H1 (cell line): ENCODE results near the gene HYLS1. TPM values are rescaled to one million over a fixed set of nuclear protein-coding genes. Genes with fewer than 3 reads are reported as not detected.

Experiments used
- CTCF ChIA-PET: fragments of 300-600 bp; sonication (Branson Sonifier 250); formaldehyde crosslinking; loops from one replicate; lab custom pipeline; 2021; ENCODE audit not compliant: partially characterized antibody; lab: Charles Lee
- POLR2A ChIA-PET: fragments of 300-600 bp; sonication (Branson Sonifier 250); formaldehyde crosslinking; loops from one replicate; lab custom pipeline; 2021; ENCODE audit warnings: inconsistent platforms; ENCODE audit not compliant: partially characterized antibody; lab: Charles Lee
- DNase-seq, 2 experiments: peaks; one replicate each; pipeline versions ENCODE4 v3.0.0 to v3.0.0-alpha.2; 2010 to 2022; ENCODE audit warnings: low spot score in 2 of 2, low read depth in 1 of 2, mixed read lengths in 1 of 2
- FAIRE-seq: peaks from 2 replicates; lab custom pipeline; 2011; peaks lifted over from hg19 to GRCh38; lab: Jason Lieb, UNC
- H2AFZ ChIP-seq: 2 replicates; pipeline ENCODE4 v1.8.1; 2012; ENCODE audit warnings: low read length, inconsistent platforms
- H2AK5ac ChIP-seq: 2 replicates; pipeline ENCODE4 v1.6.1; 2013; ENCODE audit warnings: low read depth, low read length
- H2BK120ac ChIP-seq: replicated peaks from 2 replicates; pipeline ENCODE3; 2013; ENCODE audit warnings: low read depth, low read length, inconsistent platforms
- H2BK12ac ChIP-seq: 2 replicates; pipeline ENCODE4 v1.6.1; 2013; ENCODE audit warnings: low read depth, low read length
- H2BK15ac ChIP-seq: 2 replicates; pipeline ENCODE4 v1.6.1; 2013; ENCODE audit warnings: low read length
- H2BK20ac ChIP-seq: 2 replicates; pipeline ENCODE4 v1.6.1; 2013; ENCODE audit warnings: low read length
- H2BK5ac ChIP-seq: 2 replicates; pipeline ENCODE4 v1.6.1; 2013; ENCODE audit warnings: low read depth, low read length
- H3K14ac ChIP-seq: 2 replicates; pipeline ENCODE4 v1.6.1; 2013; ENCODE audit warnings: inconsistent platforms; ENCODE audit not compliant: insufficient read length
- H3K18ac ChIP-seq: 2 replicates; pipeline ENCODE4 v1.6.1; 2013; ENCODE audit warnings: low read length; ENCODE audit errors: extremely low read depth
- H3K23ac ChIP-seq: 2 replicates; pipeline ENCODE4 v1.6.1; 2013; ENCODE audit warnings: inconsistent platforms; ENCODE audit not compliant: insufficient read length
- H3K23me2 ChIP-seq: 2 replicates; pipeline ENCODE4 v1.6.1; 2013; ENCODE audit warnings: low read depth, low read length
- H3K27ac ChIP-seq: 2 replicates; pipeline ENCODE4 v1.6.1; 2011; ENCODE audit warnings: low read depth, low read length, inconsistent platforms
- H3K27me3 ChIP-seq, 4 experiments: replicated peaks in 1 of 4; 1 replicate in 1 of 4; 2 replicates in 3 of 4; pipeline versions ENCODE4 v1.6.1 to v1.8.1; 2011 to 2013; ENCODE audit warnings: low read length in 3 of 4, mild to moderate bottlenecking in 3 of 4, inconsistent platforms in 2 of 4, mixed read lengths in 2 of 4, moderate library complexity in 1 of 4; ENCODE audit not compliant: control insufficient read depth in 3 of 4, insufficient read depth in 3 of 4; ENCODE audit errors: extremely low read depth in 1 of 4
- H3K36me3 ChIP-seq, 4 experiments: 2 replicates each; pipeline versions ENCODE4 v1.6.1 to v1.8.1; 2011 to 2013; ENCODE audit warnings: mild to moderate bottlenecking in 4 of 4, low read length in 3 of 4, moderate library complexity in 2 of 4, control low read depth in 1 of 4, inconsistent platforms in 1 of 4; ENCODE audit not compliant: insufficient read depth in 4 of 4, control insufficient read depth in 2 of 4
- H3K4ac ChIP-seq: replicated peaks from 2 replicates; pipeline ENCODE3; 2013; ENCODE audit warnings: low read length, low read depth, mixed read lengths, inconsistent platforms; ENCODE audit not compliant: insufficient read length
- H3K4me1 ChIP-seq, 4 experiments: replicated peaks in 1 of 4; 1 replicate in 1 of 4; 2 replicates in 3 of 4; pipeline versions ENCODE4 v1.6.1 to v1.8.1; 2011 to 2013; ENCODE audit warnings: low read length in 3 of 4, inconsistent platforms in 2 of 4, mixed read lengths in 1 of 4; ENCODE audit not compliant: insufficient read depth in 4 of 4, control insufficient read depth in 3 of 4
- H3K4me2 ChIP-seq, 2 experiments: 2 replicates each; pipeline versions ENCODE4 v1.6.1 to v1.8.1; 2011 to 2013; ENCODE audit warnings: low read depth in 2 of 2, low read length in 2 of 2, control low read depth in 1 of 2, inconsistent platforms in 1 of 2, mild to moderate bottlenecking in 1 of 2; ENCODE audit not compliant: insufficient read depth in 1 of 2
- H3K4me3 ChIP-seq, 4 experiments: fragments of 200-600, 300-600 bp in 1 of 4; sonication (generic), shearing (Covaris generic), sonication (Bioruptor Twin) in 1 of 4; 2 replicates each; pipeline versions ENCODE4 v1.5.1 to v1.8.1; 2011 to 2016; ENCODE audit warnings: low read length in 4 of 4, low read depth in 3 of 4, control low read depth in 2 of 4, inconsistent platforms in 2 of 4, mild to moderate bottlenecking in 2 of 4, mixed read lengths in 1 of 4, moderate library complexity in 1 of 4; ENCODE audit not compliant: insufficient read depth in 2 of 4; ENCODE audit errors: extremely low read depth in 1 of 4
- H3K56ac ChIP-seq: replicated peaks from 2 replicates; pipeline ENCODE3; 2013; ENCODE audit warnings: low read depth, mild to moderate bottlenecking, mixed read lengths, low read length, inconsistent platforms; ENCODE audit not compliant: insufficient read length
- H3K79me1 ChIP-seq: 2 replicates; pipeline ENCODE4 v1.6.1; 2013; ENCODE audit warnings: low read depth, low read length, control low read depth
- H3K79me2 ChIP-seq, 2 experiments: 2 replicates each; pipeline versions ENCODE4 v1.6.1 to v1.8.1; 2012 to 2013; ENCODE audit warnings: low read length in 2 of 2, mild to moderate bottlenecking in 2 of 2, inconsistent platforms in 1 of 2; ENCODE audit not compliant: insufficient read depth in 2 of 2, control insufficient read depth in 1 of 2
- H3K9ac ChIP-seq, 4 experiments: replicated peaks in 1 of 4; 1 replicate in 1 of 4; 2 replicates in 3 of 4; pipeline versions ENCODE4 v1.6.1 to v1.8.1; 2011 to 2013; ENCODE audit warnings: low read depth in 3 of 4, low read length in 3 of 4, control low read depth in 2 of 4, mild to moderate bottlenecking in 2 of 4, moderate library complexity in 2 of 4, inconsistent platforms in 1 of 4; ENCODE audit errors: extremely low read depth in 1 of 4
- H3K9me3 ChIP-seq, 2 experiments: 2 replicates each; pipeline versions ENCODE4 v1.6.1 to v1.8.1; 2012 to 2013; ENCODE audit warnings: mild to moderate bottlenecking in 2 of 2, moderate library complexity in 2 of 2, control low read depth in 1 of 2, inconsistent platforms in 1 of 2, low read depth in 1 of 2, low read length in 1 of 2, mixed read lengths in 1 of 2; ENCODE audit not compliant: insufficient read depth in 2 of 2
- H4K20me1 ChIP-seq, 2 experiments: replicated peaks in 1 of 2; 2 replicates each; pipeline versions ENCODE3 to v1.8.1; 2011 to 2013; ENCODE audit warnings: inconsistent platforms in 2 of 2, low read length in 2 of 2, mild to moderate bottlenecking in 1 of 2; ENCODE audit not compliant: insufficient read depth in 2 of 2, control insufficient read depth in 1 of 2
- H4K5ac ChIP-seq: 2 replicates; pipeline ENCODE4 v1.6.1; 2013; ENCODE audit warnings: low read length, low read depth, mixed read lengths, inconsistent platforms; ENCODE audit not compliant: insufficient read length
- H4K8ac ChIP-seq: 2 replicates; pipeline ENCODE4 v1.8.0; 2013; ENCODE audit warnings: mild to moderate bottlenecking, moderate library complexity, low read length, inconsistent platforms; ENCODE audit not compliant: insufficient read depth; ENCODE audit errors: extremely low read depth
- H4K91ac ChIP-seq: replicated peaks from 2 replicates; pipeline ENCODE3; 2013; ENCODE audit warnings: low read length, mixed read lengths, inconsistent platforms; ENCODE audit not compliant: insufficient read length
- CBX5 ChIP-seq: fragments of 300-800, 300-1000 bp; sonication (generic); IDR thresholded peaks from 2 replicates; pipeline ENCODE4 v1.7.1; 2016; ENCODE audit warnings: antibody characterized with exemption, low read length, low read depth
- CHD1 ChIP-seq: IDR thresholded peaks from 2 replicates; pipeline ENCODE4 v1.6.1; 2012; ENCODE audit warnings: low read depth, low read length, improper control_type of control experiment
- CHD2 ChIP-seq: IDR thresholded peaks from 2 replicates; pipeline ENCODE4 v1.6.1; 2012; ENCODE audit warnings: low read length, improper control_type of control experiment
- CREB1 ChIP-seq: IDR thresholded peaks from 2 replicates; pipeline ENCODE4 v1.6.1; 2012; ENCODE audit warnings: inconsistent platforms
- CTBP2 ChIP-seq: IDR thresholded peaks from 2 replicates; pipeline ENCODE4 v1.7.0; 2011; ENCODE audit warnings: borderline replicate concordance, mild to moderate bottlenecking, moderate library complexity, mixed read lengths, low read length; ENCODE audit not compliant: insufficient read depth, insufficient read length
- EGR1 ChIP-seq: IDR thresholded peaks from 2 replicates; pipeline ENCODE4 v1.6.1; 2011; ENCODE audit warnings: low read depth, low read length, borderline replicate concordance
- FOSL1 ChIP-seq: IDR thresholded peaks from 2 replicates; pipeline ENCODE4 v1.6.1; 2011; ENCODE audit warnings: mild to moderate bottlenecking, low read depth, low read length, moderate library complexity; ENCODE audit not compliant: insufficient read depth
- POU5F1 ChIP-seq: IDR thresholded peaks from 2 replicates; pipeline ENCODE4 v1.6.1; 2011; ENCODE audit warnings: low read depth, mild to moderate bottlenecking, low read length, moderate library complexity
- RFX5 ChIP-seq: IDR thresholded peaks from 2 replicates; pipeline ENCODE4 v1.6.1; 2011; ENCODE audit warnings: low read depth, low read length, improper control_type of control experiment, borderline replicate concordance
- SP2 ChIP-seq: IDR thresholded peaks from 2 replicates; pipeline ENCODE4 v1.6.1; 2012; ENCODE audit warnings: mild to moderate bottlenecking, low read length, inconsistent platforms
- SRF ChIP-seq: IDR thresholded peaks from 2 replicates; pipeline ENCODE4 v1.6.1; 2011; ENCODE audit warnings: mild to moderate bottlenecking, low read depth, low read length, moderate library complexity
- TEAD4 ChIP-seq: IDR thresholded peaks from 2 replicates; pipeline ENCODE4 v1.6.1; 2012; ENCODE audit warnings: low read depth, low read length, inconsistent platforms, mixed read lengths
- ZNF274 ChIP-seq: IDR thresholded peaks from 2 replicates; pipeline ENCODE4 v1.7.0; 2012; ENCODE audit warnings: low read length, borderline replicate concordance; ENCODE audit errors: extremely low read depth
- WGBS, 2 experiments: shearing (Covaris generic) in 1 of 2; methylation state at CpG; one replicate each; pipeline versions ENCODE4 v1.1.6 to v1.1.7; 2013 to 2015; ENCODE audit warnings: low lambda C conversion rate in 2 of 2, mixed read lengths in 2 of 2, inconsistent platforms in 1 of 2, low coverage in 1 of 2, missing lambda C conversion rate in 1 of 2; ENCODE audit not compliant: insufficient replicate concordance in 2 of 2, insufficient coverage in 1 of 2, insufficient read length in 1 of 2; ENCODE audit errors: extremely low coverage in 1 of 2, missing lambda C conversion rate in 1 of 2; 5-methylcytosine and 5-hydroxymethylcytosine counted together
- polyA plus RNA-seq, 7 experiments: library from polyadenylated mRNA; depleted of rRNA in 3 of 7; stranded (reverse) in 5 of 7; unstranded in 2 of 7; fragments of >200 nt in 5 of 7; fragments of 200-250 nt in 2 of 7; gene quantifications; 1 replicate in 5 of 7; 2 replicates in 1 of 7; 4 replicates in 1 of 7; pipeline versions ENCODE4 v1.2.1 to v1.2.3, GENCODE V29; 2011 to 2013; ENCODE audit warnings: missing spikeins in 2 of 7, mixed read lengths in 2 of 7
- total RNA-seq: library from RNA; stranded (reverse); fragmentation: NEBNext Ultra II Directional; extraction: Animal tissue kit (Norgen Biotek cat#: 25700); gene quantifications from 2 replicates; pipeline ENCODE4 v1.2.1, GENCODE V29; 2021

HYLS1 gene
- total and polyA plus RNA-seq, 2 of the 8 experiments (the other 6 are each of a cell fraction or from before 2014, with no cell fraction given) = 5.1 to 11.6 TPM

DNA sequence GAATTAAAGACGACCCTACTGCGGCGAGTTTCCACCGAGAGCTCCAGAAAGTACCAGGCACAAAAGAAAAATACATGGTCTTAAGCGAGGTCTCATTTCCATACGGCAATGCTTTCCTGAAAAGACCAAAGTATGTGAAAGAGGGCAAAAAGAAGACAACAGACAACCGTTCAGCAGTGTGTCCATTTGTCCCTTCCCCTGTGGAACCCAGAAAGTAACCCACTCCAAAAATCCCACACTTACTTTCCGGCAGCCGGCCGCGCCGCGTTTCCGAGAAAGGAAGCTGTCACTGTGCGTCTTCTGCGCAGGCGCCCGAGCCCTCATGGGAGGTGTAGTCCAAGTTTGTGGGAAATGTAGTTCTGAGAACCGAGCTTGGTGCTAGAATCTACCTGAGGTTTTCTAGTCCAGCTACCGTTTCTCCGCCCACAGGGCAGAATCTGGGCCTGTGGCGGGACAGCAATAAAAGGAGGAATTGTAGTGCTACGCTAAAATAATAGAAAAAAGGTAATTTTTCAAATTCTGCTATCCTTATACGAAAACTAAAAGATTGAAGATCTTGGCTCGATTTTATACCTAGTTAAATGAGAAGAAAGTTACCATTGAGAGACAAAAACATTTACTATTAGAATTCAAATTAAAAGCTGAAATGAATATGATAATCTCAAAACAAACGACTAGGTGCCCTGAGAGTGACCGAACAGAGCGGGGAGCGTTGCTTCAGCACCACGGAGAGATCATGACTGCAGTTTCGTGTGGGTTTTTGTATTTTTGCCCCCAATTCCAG, 15.7 kb downstream of the HYLS1 start, which contains the start of gene PUS3:
Gene PUS3, minus strand, starts transcription at position 280 of the 784 bp plus-strand sequence. CDS start 6,922 bp downstream, outside the sequence.
- Histone ChIP-seq H3K56ac (no peak within 1 kb of the TSS), H3K4ac (peak within 1 kb of the TSS; percentile 87), H3K9ac (peak within 1 kb of the TSS; percentile 9 to 74 (median 53); a peak in 4 of 7 replicates), H3K9me3 (no peaks in the 10 kb centered on the region), H3K79me2 (peaks cover 0 to 29% of the 10 kb centered on the region in 2 experiments; a peak in 2 of 4 replicates), H2BK12ac (no peak within 1 kb of the TSS), H3K4me1 (peaks cover 0 to 4% (median 0%) of the 10 kb centered on the region in 4 experiments; a peak in 2 of 7 replicates), H4K5ac (peak within 1 kb of the TSS; percentile 72), H4K8ac (no peak within 1 kb of the TSS), H3K4me2 (peak within 1 kb of the TSS; percentile 98 to 99), H3K79me1 (no peaks in the 10 kb centered on the region), H2BK120ac (no peak within 1 kb of the TSS), H3K23me2 (peaks cover 7% of the 10 kb centered on the region), H3K23ac (no peak within 1 kb of the TSS), H3K27ac (no peak within 1 kb of the TSS), H2AK5ac (no peak within 1 kb of the TSS), H2BK5ac (no peak within 1 kb of the TSS), H2BK15ac (no peak within 1 kb of the TSS), H4K91ac (peak within 1 kb of the TSS; percentile 87), H2AFZ (peak within 1 kb of the TSS; percentile 89), H3K36me3 (peaks cover 0 to 22% (median 8%) of the 10 kb centered on the region in 4 experiments; a peak in 6 of 8 replicates), H3K14ac (no peak within 1 kb of the TSS), H3K4me3 (peak within 1 kb of the TSS; percentile 85 to 99 (median 92)), H4K20me1 (no peaks in the 10 kb centered on the region), H3K27me3 (peaks cover 3 to 18% (median 12%) of the 10 kb centered on the region in 4 experiments), H2BK20ac (no peak within 1 kb of the TSS), H3K18ac (no peak within 1 kb of the TSS)
- FAIRE-seq (peak; percentile 88), DNase-seq (peak; percentile 23 to 89)
- CTCF ChIA-PET = interaction anchor here (0.7 to 1.7 kb wide), 5 partner anchors 13 to 286 kb away, joined by 3 to 4 read pairs (median 3); partner anchors contain the start of gene CDON
- 3% methylated on average over 31 of the region's 31 CpGs; no CpG with 5 or more reads in 1 of the 2 experiments for WGBS, 2 experiments
- POLR2A ChIA-PET = interaction anchor here (0.8 to 2.3 kb wide), 12 partner anchors 11 to 366 kb away, joined by 3 to 27 read pairs (median 4); partner anchors contain the start of genes FAM118B, FOXRED1, HYLS1 and RPUSD4
- TF ChIP-seq CHD2 = no peak
- TF ChIP-seq SP2 = no peak
- no peak for TF ChIP-seq CTBP2
- TF ChIP-seq RFX5 = no peak
- no peak for TF ChIP-seq SRF
- no peak for TF ChIP-seq TEAD4
- TF ChIP-seq CREB1 = peak; percentile 69
- no peak for TF ChIP-seq ZNF274
- no peak for TF ChIP-seq CBX5
- TF ChIP-seq POU5F1 = no peak
- TF ChIP-seq EGR1 = no peak
- TF ChIP-seq FOSL1 = no peak
- no peak for TF ChIP-seq CHD1
